Left forelimb (tissue), 1 donor: ENCODE data around the gene TNFRSF14.

Experiments
- DNase-seq: peaks from one replicate; pipeline ENCODE4 v3.0.0-alpha.2; 2018; ENCODE audit warnings: low spot score

Gene TNFRSF14

GRCh38 chr1:2556277-2556677 lies at the start of gene TNFRSF14:
Gene TNFRSF14, plus strand, starts transcription at chr1:2556371. Its CDS starts 294 bp downstream, at chr1:2556665.
- DNase-seq: no peak

GRCh38 chr1:2506901-2507565 lies 49.1 kb upstream of the TNFRSF14 start:
- DNase-seq: no peak

GRCh38 chr1:2507744-2508155 lies 48.4 kb upstream of the TNFRSF14 start:
- no peak for DNase-seq

- DNase-seq: no peak
Observed at GRCh38 chr1:2508180-2508579, 48.0 kb upstream of the TNFRSF14 start.

- DNase-seq: no peak
Observed at GRCh38 chr1:2508751-2509150, 47.4 kb upstream of the TNFRSF14 start.

- no peak for DNase-seq
Observed at GRCh38 chr1:2509589-2509988, 46.6 kb upstream of the TNFRSF14 start.

- no peak for DNase-seq
Observed at GRCh38 chr1:2510366-2511155, 45.6 kb upstream of the TNFRSF14 start.

- no peak for DNase-seq
Observed at GRCh38 chr1:2512862-2513421, 43.2 kb upstream of the TNFRSF14 start.

GRCh38 chr1:2513939-2514652 lies 42.1 kb upstream of the TNFRSF14 start:
- no peak for DNase-seq

- DNase-seq: no peak
Observed at GRCh38 chr1:2514863-2515762, 41.1 kb upstream of the TNFRSF14 start.

GRCh38 chr1:2515763-2516080 lies 40.4 kb upstream of the TNFRSF14 start:
- no peak for DNase-seq

GRCh38 chr1:2516124-2516523 lies 40.0 kb upstream of the TNFRSF14 start:
- DNase-seq: no peak

GRCh38 chr1:2516946-2517345 lies 39.2 kb upstream of the TNFRSF14 start:
- no peak for DNase-seq

GRCh38 chr1:2517966-2518365 lies 38.2 kb upstream of the TNFRSF14 start:
- DNase-seq: no peak

- DNase-seq: no peak
Observed at GRCh38 chr1:2518528-2518927, 37.6 kb upstream of the TNFRSF14 start.

- DNase-seq: no peak
Observed at GRCh38 chr1:2519029-2519685, 37.0 kb upstream of the TNFRSF14 start.

GRCh38 chr1:2519729-2520128 lies 36.4 kb upstream of the TNFRSF14 start:
- DNase-seq: no peak

- DNase-seq: no peak
Observed at GRCh38 chr1:2520206-2520605, 36.0 kb upstream of the TNFRSF14 start.

GRCh38 chr1:2520806-2521205 lies 35.4 kb upstream of the TNFRSF14 start:
- no peak for DNase-seq

- DNase-seq: no peak
Observed at GRCh38 chr1:2522230-2522629, 33.9 kb upstream of the TNFRSF14 start.
